ENCODE data around the gene TMC2. TPM values are rescaled to one million over a fixed set of nuclear protein-coding genes. Genes with fewer than 3 reads are reported as not detected.

The TMC2 gene
- total and polyA plus RNA-seq, 2 of the 4 experiments (the other 2 are of a cell fraction), result not detected

- dilution Hi-C loops (cut with HindIII; ENCODE audit: low sequenced_read_pairs, unreplicated experiment) (no loop called here), intact Hi-C loops (cut with micrococcal nuclease) (no loop called here), in situ Hi-C loops (cut with MboI; ENCODE audit: low sequenced_read_pairs) (no loop called here)
- no peak overlapping the region for H2BK120ac ChIP-seq (ENCODE audit: low read depth, low read length)
- no CpG with 5 or more reads among the region's 4 CpGs for WGBS, 2 experiments (ENCODE audit: extremely low coverage in 2 of 2, insufficient read length in 1 of 2)
- ATAC-seq (ENCODE audit: low read depth) (no peak), DNase-seq (no peak)
- H2AFZ ChIP-seq (replicated peaks; ENCODE audit: low read length, poor library complexity), result no peak overlapping the region
- H3K4ac ChIP-seq (ENCODE audit: low read depth, low read length), result no peak overlapping the region
- no peaks in the 10 kb centered on the region for H3K9me3 ChIP-seq (ENCODE audit: control insufficient read depth, insufficient read depth, low read length)
- no peak overlapping the region for H2AK5ac ChIP-seq (ENCODE audit: low read depth, low read length)
- no peaks in the 10 kb centered on the region for H3K9me1 ChIP-seq (ENCODE audit: insufficient read depth, low read length)
- H3K4me3 ChIP-seq (ENCODE audit: insufficient read depth, low read depth, low read length), result no peak overlapping the region
- no peak overlapping the region for H3K14ac ChIP-seq (replicated peaks; ENCODE audit: low read depth, low read length)
- TF ChIP-seq SMC3 (IDR thresholded peaks at IDR 0.05; ENCODE audit: low read depth, low read length) (no peak), NFE2L2 (IDR thresholded peaks at IDR 0.05; ENCODE audit: low read depth, low read length) (no peak), CEBPB (IDR thresholded peaks at IDR 0.05; ENCODE audit: low read depth, low read length) (no peak), USF2 (IDR thresholded peaks at IDR 0.05; ENCODE audit: low read depth, low read length) (no peak), ELK1 (IDR thresholded peaks at IDR 0.05; ENCODE audit: borderline replicate concordance, low read depth, low read length) (no peak), BHLHE40 (IDR thresholded peaks at IDR 0.05; ENCODE audit: low read depth, low read length) (no peak), RCOR1 (IDR thresholded peaks at IDR 0.05; ENCODE audit: insufficient replicate concordance, low read length) (no peak), RAD21 (IDR thresholded peaks at IDR 0.05; ENCODE audit: low read length) (no peak), FOS (IDR thresholded peaks at IDR 0.05; ENCODE audit: low read depth, low read length) (no peak), POLR2A (IDR thresholded peaks at IDR 0.05; ENCODE audit: low read depth, low read length) (no peak), MAZ (IDR thresholded peaks at IDR 0.05; ENCODE audit: borderline replicate concordance, low read depth, low read length) (no peak), RFX5 (IDR thresholded peaks at IDR 0.05; ENCODE audit: low read depth, low read length) (no peak), CHD1 (IDR thresholded peaks at IDR 0.05; ENCODE audit: low read depth, low read length) (no peak), MAFK (IDR thresholded peaks at IDR 0.05; ENCODE audit: low read depth, low read length) (no peak), MXI1 (IDR thresholded peaks at IDR 0.05; ENCODE audit: borderline replicate concordance, low read depth, low read length) (no peak)
- TF ChIP-seq, protein P1, sequence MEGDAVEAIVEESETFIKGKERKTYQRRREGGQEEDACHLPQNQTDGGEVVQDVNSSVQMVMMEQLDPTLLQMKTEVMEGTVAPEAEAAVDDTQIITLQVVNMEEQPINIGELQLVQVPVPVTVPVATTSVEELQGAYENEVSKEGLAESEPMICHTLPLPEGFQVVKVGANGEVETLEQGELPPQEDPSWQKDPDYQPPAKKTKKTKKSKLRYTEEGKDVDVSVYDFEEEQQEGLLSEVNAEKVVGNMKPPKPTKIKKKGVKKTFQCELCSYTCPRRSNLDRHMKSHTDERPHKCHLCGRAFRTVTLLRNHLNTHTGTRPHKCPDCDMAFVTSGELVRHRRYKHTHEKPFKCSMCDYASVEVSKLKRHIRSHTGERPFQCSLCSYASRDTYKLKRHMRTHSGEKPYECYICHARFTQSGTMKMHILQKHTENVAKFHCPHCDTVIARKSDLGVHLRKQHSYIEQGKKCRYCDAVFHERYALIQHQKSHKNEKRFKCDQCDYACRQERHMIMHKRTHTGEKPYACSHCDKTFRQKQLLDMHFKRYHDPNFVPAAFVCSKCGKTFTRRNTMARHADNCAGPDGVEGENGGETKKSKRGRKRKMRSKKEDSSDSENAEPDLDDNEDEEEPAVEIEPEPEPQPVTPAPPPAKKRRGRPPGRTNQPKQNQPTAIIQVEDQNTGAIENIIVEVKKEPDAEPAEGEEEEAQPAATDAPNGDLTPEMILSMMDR (conservative IDR thresholded peaks at IDR 0.05; ENCODE audit: low read depth, low read length), result no peak
- H4K20me1 ChIP-seq (ENCODE audit: insufficient read depth, low read length), result no peaks in the 10 kb centered on the region
- H3K56ac ChIP-seq (ENCODE audit: extremely low read depth, insufficient read depth, low read length), result no peak overlapping the region
- H2AK9ac ChIP-seq (replicated peaks; ENCODE audit: low read depth, low read length, poor library complexity), result no peak overlapping the region
- H4K91ac ChIP-seq (ENCODE audit: insufficient read depth, low read depth, low read length), result no peak overlapping the region
- H2BK20ac ChIP-seq (ENCODE audit: low read depth, low read length), result no peak overlapping the region
- ChIA-PET POLR2A (ENCODE audit: unreplicated experiment) (no interaction called here), CTCF (no interaction called here)
- H3K4me1 ChIP-seq (ENCODE audit: control insufficient read depth, insufficient read depth, low read length), result no peaks in the 10 kb centered on the region
- no peak overlapping the region for H3K9ac ChIP-seq (ENCODE audit: low read depth, low read length)
- no peak overlapping the region for H3K23ac ChIP-seq (ENCODE audit: low read depth, low read length)
- H3K27me3 ChIP-seq (ENCODE audit: control insufficient read depth, insufficient read depth, low read length), result peaks cover 36% of the 10 kb centered on the region
- no peak overlapping the region for H4K5ac ChIP-seq (ENCODE audit: low read depth, low read length)
- no TSS peak for BruUV-seq (replicated peaks)
- H4K8ac ChIP-seq (ENCODE audit: low read depth in 2 of 2, low read length in 2 of 2), result no peak overlapping the region
- no peaks in the 10 kb centered on the region for H3K36me3 ChIP-seq (ENCODE audit: control insufficient read depth, insufficient read depth, low read length)
- no peak overlapping the region for H3K18ac ChIP-seq (ENCODE audit: low read depth, low read length)
- H3K4me2 ChIP-seq (ENCODE audit: low read depth, low read length), result no peak overlapping the region
- H2BK15ac ChIP-seq (ENCODE audit: low read depth, low read length), result no peak overlapping the region
- H3K27ac ChIP-seq (ENCODE audit: insufficient read depth, low read length), result no peak overlapping the region
- no peaks in the 10 kb centered on the region for H3K79me1 ChIP-seq (ENCODE audit: low read depth in 1 of 2, low read length in 2 of 2)
- no peak overlapping the region for H2BK5ac ChIP-seq (ENCODE audit: low read depth, low read length, poor library complexity, severe bottlenecking)
Observed at GRCh38 chr20:2564406-2564805, 28.0 kb downstream of the TMC2 start.
